SKM-1 treated with dmso at 0.1 percent for 144 hours (cell line): ENCODE data around the gene ALKBH7.
A peak's percentile ranks its signal among the peaks of the same experiment; 100 is the strongest.
"Not testable (repeated sequence)": the region's sequence is repeated elsewhere in the genome, so short reads cannot be mapped to it uniquely, and the experiment has no call there.

ENCODE experiments used
- DNase-seq: peaks from one replicate; lab custom pipeline; 2025; ENCODE audit not compliant: unreplicated experiment; lab: John Stamatoyannopoulos, UW

ALKBH7 gene, protein sequence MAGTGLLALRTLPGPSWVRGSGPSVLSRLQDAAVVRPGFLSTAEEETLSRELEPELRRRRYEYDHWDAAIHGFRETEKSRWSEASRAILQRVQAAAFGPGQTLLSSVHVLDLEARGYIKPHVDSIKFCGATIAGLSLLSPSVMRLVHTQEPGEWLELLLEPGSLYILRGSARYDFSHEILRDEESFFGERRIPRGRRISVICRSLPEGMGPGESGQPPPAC

DNA sequence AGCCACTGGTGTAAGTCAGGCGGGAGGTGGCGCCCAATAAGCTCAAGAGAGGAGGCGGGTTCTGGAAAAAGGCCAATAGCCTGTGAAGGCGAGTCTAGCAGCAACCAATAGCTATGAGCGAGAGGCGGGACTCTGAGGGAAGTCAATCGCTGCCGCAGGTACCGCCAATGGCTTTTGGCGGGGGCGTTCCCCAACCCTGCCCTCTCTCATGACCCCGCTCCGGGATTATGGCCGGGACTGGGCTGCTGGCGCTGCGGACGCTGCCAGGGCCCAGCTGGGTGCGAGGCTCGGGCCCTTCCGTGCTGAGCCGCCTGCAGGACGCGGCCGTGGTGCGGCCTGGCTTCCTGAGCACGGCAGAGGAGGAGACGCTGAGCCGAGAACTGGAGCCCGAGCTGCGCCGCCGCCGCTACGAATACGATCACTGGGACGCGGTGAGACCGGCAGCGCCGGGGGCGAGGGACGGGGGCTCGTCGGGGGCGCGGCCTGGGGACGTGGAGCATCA, at the start of gene ALKBH7:
ALKBH7 (plus strand) TSS at position 201 of the 502 bp plus-strand sequence; CDS start at position 228, 27 bp downstream.
- DNase-seq = peak; percentile 100

DNA sequence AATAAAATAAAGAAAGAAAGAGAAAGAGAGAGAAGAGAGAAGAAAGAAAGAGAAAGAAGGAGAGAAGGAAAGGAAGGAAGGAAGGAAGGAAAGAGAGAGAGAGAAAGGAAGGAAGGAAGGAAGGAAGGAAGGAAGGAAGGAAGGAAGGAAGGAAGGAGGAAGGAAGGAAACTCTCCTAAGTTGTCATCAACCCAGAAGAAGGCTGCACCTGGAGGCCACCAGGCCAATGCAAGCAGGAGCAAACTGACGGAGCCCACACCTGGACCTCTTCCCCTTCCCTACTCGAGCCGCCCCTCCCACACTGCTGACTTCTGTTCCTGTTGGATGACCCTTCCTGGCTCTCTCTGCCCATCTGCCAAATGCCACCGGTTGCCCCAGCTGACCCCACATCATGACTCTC, 47.8 kb upstream of the ALKBH7 start:
- no peak for DNase-seq

DNA sequence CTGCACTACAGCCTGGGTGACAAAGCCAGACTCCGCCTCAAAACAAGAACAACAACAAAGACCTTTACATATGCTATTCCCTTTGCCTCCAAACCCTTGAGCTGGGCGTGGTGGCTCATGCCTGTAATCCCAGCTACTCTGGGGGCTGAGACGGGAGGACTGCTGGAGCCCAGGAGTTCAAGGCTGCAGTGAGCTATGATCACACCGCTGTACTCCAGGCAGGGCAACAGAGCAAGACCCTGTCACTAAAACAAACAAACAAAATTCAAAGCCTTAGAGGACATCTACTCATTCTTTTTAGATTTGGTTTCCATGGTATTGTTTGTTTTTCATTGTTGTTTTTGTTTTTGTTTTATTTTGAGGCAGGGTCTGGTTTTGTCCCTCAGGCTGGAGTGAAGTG, 47.0 kb upstream of the ALKBH7 start:
- DNase-seq = no peak

DNA sequence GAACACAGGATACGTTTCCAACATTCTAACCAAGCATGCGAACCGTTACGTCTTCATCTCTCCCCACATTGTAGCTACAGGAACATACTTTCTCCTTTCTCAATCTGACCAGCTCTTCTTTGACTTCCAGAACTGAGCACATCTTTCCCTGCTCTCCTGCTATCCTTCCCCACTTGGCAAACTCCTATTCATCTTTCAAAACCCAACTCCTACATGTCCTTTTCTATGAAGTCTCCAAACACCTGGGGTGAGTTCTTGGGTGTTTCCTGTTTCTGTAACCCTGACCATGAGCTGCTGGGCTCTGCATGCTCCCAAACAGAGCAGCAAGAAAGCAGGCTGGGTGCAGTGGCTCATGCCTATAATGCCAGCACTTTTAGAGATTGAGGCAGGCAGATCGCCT, 45.8 kb upstream of the ALKBH7 start:
- DNase-seq = no peak

DNA sequence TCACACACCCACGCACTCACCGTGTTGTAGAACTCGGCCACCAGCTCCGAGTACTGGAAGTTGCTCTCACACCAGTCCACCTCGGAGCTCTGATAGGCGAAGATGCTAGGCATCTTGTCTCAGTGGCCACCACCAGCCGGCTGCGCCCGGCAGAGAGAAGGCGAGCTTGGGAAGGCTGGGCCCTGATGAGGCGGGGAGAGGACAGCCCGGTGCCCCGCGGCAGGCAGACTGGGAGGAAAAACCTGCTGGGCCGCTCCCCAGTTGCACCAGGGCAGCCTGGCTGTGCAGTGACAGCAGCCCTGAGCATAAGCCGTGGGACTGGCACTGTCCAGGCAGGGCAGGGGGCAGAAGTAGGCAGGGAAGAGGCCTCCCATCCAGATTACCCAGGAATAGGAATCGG, 39.2 kb upstream of the ALKBH7 start, which contains the start of gene ACER1:
ACER1 (minus strand) TSS at position 174 of the 400 bp plus-strand sequence; CDS start at position 113, 61 bp downstream.
- DNase-seq = no peak

DNA sequence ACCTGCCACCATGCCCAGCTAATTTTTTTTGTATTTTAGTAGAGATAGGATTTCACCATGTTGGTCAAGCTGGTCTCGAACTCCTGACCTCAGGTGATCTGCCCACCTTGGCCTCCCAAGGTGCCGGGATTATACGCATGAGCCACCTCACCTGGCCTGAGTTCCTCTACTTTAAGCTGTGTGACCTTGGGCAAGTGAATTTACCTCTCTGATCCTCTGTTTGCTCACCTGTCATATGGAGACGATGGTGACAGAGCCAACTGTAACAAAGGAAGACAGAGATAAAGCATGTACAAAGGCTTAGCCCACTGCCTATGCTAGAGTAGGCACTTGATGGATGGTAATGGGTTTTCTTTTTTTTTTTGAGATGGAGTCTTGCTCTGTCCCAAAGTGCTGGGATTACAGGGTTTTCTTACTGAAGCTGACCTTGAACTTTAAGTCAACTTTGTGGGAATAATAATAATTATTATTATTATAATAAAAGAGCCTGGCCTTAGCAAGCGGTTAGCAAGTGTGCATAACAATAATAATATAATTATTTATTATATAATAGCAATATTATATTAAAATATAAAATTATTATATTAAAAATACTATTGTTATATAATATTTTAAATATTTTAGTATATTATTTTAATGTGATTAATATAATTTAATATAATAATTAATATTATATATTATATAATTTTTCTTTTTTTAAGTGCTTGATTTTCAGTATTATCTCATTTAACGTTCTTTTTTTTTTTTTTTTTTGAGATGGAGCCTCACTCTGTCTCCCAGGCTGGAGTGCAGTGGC, 37.9 kb upstream of the ALKBH7 start:
- DNase-seq = no peak

DNA sequence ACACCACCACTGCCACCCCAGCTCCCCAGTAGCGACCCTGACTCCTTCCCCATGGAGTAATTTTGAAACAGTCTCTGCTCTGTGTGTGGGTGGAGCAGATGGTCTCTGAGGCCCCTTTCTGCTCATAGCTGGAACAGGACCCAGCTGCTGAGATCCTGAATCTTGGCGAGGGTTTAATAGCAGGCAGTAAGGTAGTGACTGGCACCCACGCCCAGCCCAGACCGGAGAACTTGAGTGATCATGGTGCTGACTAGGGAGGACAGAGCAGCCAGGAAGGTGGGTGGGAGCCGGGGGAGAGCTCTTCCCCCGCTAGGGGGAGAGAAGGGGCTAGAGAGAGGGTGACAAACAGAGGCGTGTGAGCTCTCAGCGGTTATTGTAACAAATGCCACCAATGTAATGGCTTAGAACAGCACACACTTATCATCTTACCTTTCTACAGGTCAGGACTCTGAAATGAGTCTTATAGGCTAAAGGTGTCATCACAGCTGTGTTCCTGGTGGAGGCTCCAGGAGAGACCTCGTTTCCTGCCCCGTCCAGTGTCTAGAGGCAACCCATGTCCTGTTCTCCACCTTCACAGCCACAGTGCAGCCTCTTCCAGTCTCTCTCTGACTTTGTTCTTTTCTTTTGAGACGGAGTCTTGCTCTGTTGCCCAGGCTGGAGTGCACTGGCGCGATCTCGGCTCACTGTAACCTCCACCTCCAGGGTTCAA, 31.9 kb upstream of the ALKBH7 start:
- no peak for DNase-seq

DNA sequence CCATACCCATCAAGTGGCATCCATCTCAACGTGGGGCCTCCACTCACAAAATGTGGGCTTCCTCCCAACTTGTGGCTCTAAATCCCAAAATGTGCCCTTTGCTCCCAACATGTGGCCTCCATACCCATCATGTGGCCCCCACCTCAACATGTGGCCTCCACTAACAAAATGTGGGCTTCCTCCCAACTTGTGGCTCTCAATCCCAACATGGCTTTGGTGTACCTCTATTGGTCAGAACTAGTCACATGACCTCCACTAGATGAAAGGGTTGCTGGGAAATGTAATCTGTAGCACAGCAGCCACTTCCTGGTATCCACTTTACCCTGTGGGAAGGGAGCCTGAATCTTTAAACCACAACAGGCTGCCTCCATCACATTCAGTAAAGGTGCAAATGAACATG, 29.1 kb upstream of the ALKBH7 start:
- no peak for DNase-seq

DNA sequence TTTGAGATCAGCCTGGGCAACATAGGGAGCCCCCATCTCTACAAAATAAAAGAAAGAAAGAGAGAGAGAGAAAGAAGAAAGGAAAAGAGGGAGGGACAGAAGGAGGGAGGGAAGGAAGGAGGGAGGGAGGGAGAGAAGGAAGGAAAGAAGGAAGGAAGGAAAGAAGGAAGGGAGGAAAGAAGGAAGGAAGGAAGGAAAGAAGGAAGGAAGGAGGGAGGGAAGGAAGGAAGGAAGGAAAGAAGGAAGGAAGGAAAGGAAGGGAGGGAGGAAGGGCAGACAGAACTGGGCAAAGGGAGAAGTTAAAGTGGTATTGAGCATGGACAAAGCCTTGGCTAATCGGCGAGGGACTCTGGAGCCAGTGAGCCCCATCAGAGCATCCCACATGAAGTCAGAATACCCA, 23.3 kb upstream of the ALKBH7 start:
- not testable (repeated sequence) for DNase-seq

DNA sequence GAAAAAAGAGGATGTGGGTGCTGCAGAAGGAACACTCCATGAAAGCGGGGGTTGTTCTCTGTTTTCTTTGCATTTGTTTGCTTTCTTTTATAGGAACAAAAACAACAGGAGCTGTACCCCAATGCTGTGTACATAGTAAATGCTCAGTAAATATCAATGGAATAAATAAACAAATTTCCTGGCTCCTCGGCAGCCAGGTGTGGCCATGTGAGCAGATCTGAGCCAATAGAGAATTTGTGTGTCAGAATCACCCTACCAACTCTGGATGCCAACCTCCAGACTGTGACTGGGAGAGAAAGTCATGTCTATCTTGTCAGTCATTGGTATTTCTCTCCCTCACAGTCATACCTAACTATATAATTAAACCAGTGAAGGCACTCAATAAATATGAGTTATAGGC, 21.9 kb upstream of the ALKBH7 start:
- DNase-seq = no peak

DNA sequence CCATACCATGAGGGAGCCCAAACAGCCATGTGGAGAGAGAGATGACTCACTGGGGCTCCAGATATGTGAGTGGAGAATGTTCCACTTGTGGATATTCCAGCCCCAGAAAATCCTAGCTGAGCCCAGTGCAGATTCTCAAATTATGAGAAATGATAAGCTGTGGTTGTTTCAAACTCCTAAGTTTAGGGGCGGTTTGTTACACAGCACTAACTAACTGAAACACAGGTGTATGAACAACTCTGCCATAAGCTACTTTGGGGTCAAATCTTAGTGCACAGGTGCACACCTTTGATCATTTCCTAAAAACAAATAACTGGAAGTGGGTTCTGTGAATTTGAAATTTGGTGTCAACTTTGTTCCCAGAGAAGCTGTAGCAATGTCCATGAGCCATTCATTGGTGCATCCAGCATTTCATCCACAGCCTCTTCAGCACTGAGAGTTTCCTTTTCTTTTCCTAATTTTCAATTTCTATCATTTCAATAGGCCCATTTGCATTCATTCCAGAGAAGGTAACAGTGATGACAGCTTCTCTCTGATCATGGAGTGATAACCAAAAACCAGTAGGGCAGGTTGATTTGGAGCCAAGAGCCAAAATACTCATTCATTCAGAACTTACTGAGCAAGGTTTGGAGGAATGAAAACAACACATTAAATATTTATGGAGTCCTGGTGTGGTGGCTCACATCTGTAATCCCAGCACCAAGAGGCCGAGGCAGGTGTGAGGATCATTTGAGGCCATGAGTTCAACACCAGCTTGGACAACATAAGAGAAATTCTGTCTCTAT, 20.0 kb upstream of the ALKBH7 start:
- no peak for DNase-seq

DNA sequence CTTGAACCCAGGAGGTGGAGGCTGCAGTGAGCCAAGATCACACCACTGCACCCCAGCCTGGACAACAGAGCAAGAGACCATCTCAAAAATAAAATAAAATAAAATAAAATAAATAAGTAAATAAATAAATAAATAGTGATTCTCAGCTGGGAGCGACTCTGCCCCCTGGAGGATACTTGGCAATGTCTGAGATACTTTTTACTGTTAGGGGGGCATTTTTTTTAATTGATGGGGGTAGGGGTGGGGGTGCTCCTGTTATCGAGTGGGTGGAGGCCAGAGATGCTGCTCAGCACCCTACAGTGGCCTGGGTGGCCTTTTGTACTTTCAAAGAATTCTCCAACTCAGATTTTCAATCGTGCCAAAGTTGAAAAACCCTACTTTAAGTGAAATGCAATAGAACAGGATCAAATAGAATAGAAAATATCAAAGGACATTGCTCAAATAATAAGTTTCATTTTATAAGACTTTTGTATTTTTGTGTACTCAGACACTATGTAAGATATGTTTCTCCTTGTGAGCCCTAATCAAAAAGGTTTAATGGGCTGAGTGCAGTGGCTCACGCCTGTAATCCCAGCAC, 18.4 kb upstream of the ALKBH7 start:
- DNase-seq = no peak

DNA sequence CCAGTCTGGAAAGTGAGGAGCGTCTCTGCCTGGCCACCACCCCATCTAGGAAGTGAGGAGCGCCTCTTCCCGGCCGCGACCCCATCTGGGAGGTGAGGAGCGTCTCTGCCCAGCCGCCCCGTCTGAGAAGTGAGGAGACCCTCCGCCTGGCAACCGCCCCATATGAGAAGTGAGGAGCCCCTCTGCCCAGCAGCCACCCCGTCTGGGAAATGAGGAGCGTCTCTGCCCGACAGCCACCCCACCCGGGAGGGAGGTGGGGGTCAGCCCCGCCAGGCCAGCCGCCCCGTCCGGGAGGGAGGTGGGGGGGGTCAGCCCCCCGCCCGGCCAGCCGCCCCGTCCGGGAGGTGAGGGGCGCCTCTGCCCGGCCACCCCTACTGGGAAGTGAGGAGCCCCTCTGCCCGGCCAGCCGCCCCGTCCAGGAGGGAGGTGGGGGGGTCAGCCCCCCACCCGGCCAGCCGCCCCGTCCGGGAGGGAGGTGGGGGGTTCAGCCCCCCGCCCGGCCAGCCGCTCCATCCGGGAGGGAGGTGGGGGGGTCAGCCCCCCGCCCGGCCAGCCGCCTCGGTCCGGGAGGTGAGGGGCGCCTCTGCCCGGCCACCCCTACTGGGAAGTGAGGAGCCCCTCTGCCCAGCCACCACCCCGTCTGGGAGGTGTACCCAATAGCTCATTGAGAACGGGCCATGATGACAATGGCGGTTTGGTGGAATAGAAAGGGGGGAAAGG, 17.1 kb upstream of the ALKBH7 start:
- DNase-seq = not testable (repeated sequence)

DNA sequence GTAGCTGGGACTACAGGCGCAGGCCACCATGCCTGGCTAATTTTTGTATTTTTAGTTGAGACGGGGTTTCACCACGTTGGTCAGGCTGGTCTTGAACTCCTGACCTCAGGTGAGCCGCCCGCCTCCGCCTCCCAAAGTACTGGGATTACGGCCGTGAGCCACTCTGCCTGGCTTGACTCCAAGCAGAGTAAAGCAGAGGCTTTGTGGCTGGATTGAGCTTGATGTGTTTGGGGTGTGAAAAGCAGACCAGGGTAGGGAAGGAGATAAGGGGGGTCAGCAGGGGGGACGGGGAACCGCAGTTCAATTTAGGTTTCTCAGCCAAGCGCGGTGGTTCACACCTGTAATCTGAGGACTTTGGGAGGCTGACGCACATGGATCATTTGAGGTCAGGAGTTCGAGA, 15.4 kb upstream of the ALKBH7 start:
- DNase-seq = no peak

DNA sequence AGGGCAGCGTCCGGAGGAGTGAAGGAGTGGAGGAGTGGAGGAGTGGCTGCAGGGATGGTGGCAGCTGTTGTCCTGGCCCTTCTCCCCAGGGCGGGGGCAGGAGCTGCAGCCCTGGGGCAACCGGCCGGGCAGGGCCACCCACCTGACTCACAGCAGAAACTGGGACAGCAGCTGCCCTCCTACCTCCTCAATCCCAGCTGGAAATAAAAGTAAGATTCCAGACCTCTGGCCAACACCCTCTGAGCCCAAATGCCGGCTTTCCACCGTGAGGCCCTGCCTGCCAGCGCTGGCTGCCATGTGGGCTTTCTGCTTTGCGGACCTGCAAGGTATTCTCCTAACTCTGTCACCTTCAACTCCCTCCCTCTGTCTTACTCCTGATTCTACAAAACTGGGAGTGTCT, 14.6 kb upstream of the ALKBH7 start:
- no peak for DNase-seq

DNA sequence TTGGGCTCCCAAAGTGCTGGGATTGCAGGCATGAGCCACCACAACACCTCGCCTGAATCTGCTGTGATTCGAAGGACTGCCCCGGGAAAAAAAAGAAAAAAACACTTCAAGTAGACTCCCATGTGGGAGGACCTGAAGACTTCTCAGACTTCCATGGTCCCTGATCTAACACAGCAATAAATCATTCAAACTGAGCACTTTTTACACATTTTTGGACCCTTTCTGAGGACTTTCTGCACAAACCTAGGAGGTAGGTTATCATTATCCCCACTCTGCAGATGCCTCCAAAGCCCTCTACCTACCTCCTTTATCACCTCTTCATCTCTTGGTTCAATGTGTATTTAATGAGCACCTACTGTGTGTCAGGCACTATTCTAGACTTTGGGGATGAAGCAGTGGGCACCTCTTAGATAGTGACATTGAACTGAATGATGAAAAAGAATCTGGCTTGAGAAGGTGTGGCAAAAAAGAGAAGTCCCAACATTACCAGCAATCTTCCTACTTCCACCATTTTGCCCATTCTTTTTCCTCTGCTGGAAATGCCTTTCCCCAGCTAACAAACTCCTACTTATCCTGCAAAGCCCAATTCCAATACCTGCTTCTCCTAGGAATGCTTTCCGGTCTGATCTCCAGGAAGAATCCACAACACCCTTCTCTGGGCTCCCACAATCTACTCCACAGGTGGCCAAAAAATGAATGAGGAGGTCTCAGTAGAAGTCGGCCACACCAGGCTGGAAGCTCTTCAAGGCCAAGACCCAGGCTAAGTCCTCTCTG, 12.8 kb upstream of the ALKBH7 start:
- no peak for DNase-seq

DNA sequence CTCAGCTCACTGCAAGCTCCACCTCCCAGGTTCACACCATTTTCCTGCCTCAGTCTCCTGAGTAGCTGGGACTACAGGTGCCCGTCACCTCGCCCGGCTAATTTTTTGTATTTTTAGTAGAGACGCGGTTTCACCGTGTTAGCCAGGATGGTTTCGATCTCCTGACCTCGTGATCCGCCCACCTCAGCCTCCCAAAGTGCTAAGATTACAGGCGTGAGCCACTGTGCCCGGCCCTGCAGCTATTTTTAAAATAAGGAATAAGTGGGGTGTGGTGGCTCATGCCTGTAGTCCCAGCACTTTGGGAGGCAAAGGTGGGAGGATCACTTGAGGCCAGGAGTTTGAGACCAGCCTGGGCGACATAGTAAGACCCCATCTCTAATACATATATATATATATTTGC, 12.1 kb upstream of the ALKBH7 start:
- not testable (repeated sequence) for DNase-seq

DNA sequence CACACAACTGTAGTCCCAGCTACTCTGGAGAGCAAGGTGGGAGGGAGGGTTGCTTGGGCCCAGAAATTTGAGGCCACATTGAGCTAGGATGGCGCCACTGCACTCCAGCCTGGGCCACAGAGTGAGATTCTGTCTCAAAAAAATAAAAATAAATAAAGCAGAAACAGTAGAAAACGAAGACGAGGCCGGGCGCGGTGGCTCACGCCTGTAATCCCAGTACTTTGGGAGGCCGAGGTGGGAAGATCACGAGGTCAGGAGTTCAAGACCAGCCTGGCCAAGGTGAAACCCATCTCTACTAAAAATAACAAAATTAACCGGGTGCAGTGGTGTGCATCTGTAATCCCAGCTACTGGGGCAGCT, 11.8 kb upstream of the ALKBH7 start:
- not testable (repeated sequence) for DNase-seq

DNA sequence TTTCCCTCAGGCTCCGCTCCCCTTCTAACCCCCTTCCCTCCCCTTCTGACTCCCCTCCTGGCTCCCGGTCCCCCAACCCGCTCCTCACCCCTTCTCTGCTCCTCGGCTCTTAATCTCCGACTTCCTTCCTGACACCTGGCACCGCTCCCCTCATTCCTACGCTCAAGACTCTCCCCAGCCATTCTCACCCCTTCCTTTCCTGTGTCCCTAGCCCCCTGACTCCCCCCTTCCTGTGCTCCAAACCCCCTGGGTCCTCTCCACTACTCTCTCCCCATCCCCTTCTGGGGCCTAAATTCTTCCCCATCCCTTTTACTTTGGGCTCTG, 10.6 kb upstream of the ALKBH7 start:
- no peak for DNase-seq
